ENCODE measurements around the gene MTERF1. TPM values are rescaled to one million over a fixed set of nuclear protein-coding genes. Genes with fewer than 3 reads are reported as not detected.

The MTERF1 gene
- total and polyA plus RNA-seq, 2 of the 13 experiments (the other 11 are each of a cell fraction or from before 2014, with no cell fraction given): 5.5 to 19.3 TPM

GRCh38 chr7:91880413-91881241 lies at the start of gene MTERF1 (continued):
- TF ChIP-seq ZNF142 (CRISPR knock-in tag; IDR thresholded peaks at IDR 0.05): peak; percentile 83; the same call in 1 of the 2 replicates
- TF ChIP-seq ZNF326 (CRISPR knock-in tag; IDR thresholded peaks at IDR 0.05; ENCODE audit: borderline replicate concordance): no peak
- no peak for TF ChIP-seq SMARCE1 (IDR thresholded peaks at IDR 0.05; ENCODE audit: borderline replicate concordance)
- peak; percentile 59; the same call in 1 of the 2 replicates for TF ChIP-seq ZHX1 (CRISPR knock-in tag; IDR thresholded peaks at IDR 0.05; ENCODE audit: low read depth)
- TF ChIP-seq EED (CRISPR knock-in tag; IDR thresholded peaks at IDR 0.05): peak; percentile 77; the same call in 1 of the 2 replicates
- 0 out of 2 replicates have a peak, but pooled peaks have one; percentile 59 for TF ChIP-seq ZNF724P (CRISPR knock-in tag; IDR thresholded peaks at IDR 0.05; ENCODE audit: borderline replicate concordance)
- TF ChIP-seq HMGXB4 (CRISPR knock-in tag; IDR thresholded peaks at IDR 0.05; ENCODE audit: borderline replicate concordance in 1 of 2, low read depth in 1 of 2): peak; percentile 98 to 99
- TF ChIP-seq FOXA1 (IDR thresholded peaks at IDR 0.05): no peak
- 0 out of 2 replicates have a peak, but pooled peaks have one; percentile 33 for TF ChIP-seq FOXA1 (CRISPR knock-in tag; IDR thresholded peaks at IDR 0.05)
- no peak for TF ChIP-seq NPAS2 (CRISPR knock-in tag; IDR thresholded peaks at IDR 0.05; ENCODE audit: borderline replicate concordance)
- no peak for TF ChIP-seq ZNF562 (CRISPR knock-in tag; IDR thresholded peaks at IDR 0.05; ENCODE audit: borderline replicate concordance)
- TF ChIP-seq ZNF225 (CRISPR knock-in tag; IDR thresholded peaks at IDR 0.05): peak; percentile 91; the same call in 1 of the 2 replicates
- peak; percentile 81; the same call in 1 of the 2 replicates for TF ChIP-seq ZBTB7A (CRISPR knock-in tag; IDR thresholded peaks at IDR 0.05)
- no peak for TF ChIP-seq ZNF282 (IDR thresholded peaks at IDR 0.05; ENCODE audit: partially characterized antibody)
